ENCODE measurements around the gene SPATS2. TPM values are rescaled to one million over a fixed set of nuclear protein-coding genes. Genes with fewer than 3 reads are reported as not detected.
"Not testable (repeated sequence)": the region's sequence is repeated elsewhere in the genome, so short reads cannot be mapped to it uniquely, and the experiment has no call there.

Gene SPATS2
- total RNA-seq, 1 donor from 2014 or later: 20.0 TPM

- no peak for DNase-seq (ENCODE audit: low spot score)
Measured at GRCh38 chr12:49462083-49462744, 95.0 kb downstream of the SPATS2 start.

DNA sequence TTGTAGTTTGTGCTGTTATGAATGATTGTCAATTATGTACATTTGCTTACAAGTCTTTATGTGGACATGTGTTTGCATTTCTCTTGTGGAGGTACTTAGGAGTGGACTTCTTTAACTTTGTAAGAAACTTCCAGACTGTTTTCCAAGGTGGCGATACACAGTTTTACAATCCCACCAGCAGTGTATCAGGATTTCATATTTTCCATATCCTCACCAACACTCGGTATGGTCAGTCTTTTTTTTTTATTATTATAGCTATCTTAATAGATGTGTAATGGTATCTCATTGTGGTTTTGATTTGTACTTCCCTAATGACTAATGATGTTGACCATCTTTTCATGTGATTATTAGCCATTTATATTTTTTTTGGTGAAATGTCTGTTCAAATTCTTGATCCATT is 97.9 kb downstream of the SPATS2 start:
- DNase-seq (ENCODE audit: low spot score): no peak

- DNase-seq (ENCODE audit: low spot score): no peak
Measured at GRCh38 chr12:49470986-49471385, 103.7 kb downstream of the SPATS2 start.

DNA sequence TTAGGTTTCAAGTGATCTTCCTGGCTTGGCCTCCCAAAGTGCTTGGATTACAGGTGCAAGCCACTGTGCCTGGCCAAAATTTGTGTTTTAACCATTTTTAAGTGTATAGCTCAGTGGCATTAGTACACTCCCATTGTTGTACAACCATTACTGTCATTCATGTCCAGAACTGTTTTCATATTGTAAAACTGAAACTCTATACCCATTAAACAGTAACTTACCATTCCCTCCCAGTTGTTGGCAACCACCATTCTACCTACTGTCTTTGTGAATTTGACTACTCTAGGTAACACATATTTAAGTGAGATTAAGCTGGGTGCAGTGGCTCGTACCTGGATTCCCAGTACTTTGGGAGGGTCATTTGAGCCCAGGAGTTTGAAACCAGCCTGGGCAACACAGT is 104.3 kb downstream of the SPATS2 start:
- no peak for DNase-seq (ENCODE audit: low spot score)

DNA sequence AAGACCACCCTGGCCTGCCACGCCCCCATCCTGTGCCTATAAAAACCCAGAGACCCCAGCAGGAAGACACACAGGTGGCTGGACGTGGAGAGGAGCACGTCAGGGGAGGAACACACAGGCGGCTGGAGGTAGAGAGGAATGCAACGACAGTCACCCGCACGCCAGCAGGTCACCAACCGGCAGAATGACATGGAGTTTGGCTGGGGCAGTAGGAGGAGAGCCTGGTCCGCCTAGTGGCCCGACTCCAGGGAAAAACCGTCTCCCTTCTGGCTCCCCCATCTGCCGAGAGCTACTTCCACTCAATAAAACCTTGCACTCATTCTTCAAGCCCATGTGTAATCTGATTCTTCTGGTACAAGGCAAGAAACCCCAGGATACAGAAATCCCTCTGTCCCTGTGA is 108.8 kb downstream of the SPATS2 start:
- DNase-seq (ENCODE audit: low spot score): no peak

GRCh38 chr12:49478949-49479664 is 111.8 kb downstream of the SPATS2 start:
- no peak for DNase-seq (ENCODE audit: low spot score)

DNA sequence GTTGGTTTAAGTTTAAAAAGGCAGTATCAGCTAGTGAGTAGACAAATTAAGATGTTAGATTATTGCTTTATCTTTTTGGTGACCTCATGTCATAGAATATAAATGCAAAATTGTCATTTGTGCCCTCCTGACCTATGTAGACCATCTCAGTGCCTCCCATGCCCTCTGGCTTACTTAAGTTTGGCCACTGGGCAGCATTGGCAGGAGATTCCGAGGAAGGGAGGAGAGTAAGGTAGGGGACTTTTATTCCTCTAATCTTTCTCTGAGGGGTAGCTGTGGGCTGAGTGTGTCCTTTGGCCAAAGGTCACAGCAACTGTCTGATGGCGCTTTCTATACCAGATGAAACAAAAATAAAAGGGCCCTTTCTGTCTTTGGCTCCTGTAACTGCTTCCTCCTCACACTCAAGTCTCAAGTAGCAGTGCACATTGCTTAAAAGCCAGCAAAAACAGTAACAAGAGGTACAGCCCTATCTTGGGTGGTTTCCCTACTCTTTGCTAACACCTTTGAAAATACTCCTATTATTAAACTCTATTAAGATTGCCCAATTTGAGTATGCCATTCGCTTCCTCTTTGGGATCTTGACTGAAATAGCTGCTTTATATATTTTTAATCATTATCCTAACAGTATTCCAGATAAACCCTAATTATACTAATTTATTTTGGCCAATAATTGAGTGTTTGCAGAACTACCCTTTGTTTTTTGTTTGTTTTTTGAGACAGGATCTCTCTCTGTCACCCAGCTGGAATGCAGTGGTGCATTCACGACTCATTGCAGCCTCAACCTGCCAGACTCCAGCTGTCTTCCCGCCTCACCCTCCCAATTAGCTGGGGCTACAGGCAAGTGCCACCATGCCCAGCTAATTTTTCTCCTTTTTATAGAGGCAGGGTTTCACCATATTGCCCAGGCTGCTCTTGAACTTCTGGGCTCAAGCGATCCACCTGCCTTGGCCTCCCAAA is 115.1 kb downstream of the SPATS2 start:
- no peak for DNase-seq (ENCODE audit: low spot score)

DNA sequence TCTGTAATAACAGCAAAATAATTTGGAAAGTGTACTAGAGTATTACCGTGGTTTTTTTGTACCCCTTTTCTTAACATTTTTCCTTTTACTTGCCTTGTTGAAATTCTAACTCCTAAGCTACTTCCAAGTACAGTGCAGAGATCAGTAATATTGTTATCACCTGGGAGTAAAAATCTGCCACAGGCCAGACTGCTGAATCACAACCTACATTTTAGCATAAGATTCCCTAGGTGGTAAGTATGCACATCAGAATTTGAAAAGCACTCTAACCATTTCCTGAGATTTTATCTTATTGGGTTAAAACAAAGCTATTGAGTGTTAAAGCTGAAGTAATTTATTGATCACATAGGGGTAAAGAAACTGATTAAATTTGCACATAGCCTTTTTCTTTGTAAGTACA is 116.4 kb downstream of the SPATS2 start:
- no peak for DNase-seq (ENCODE audit: low spot score)

DNA sequence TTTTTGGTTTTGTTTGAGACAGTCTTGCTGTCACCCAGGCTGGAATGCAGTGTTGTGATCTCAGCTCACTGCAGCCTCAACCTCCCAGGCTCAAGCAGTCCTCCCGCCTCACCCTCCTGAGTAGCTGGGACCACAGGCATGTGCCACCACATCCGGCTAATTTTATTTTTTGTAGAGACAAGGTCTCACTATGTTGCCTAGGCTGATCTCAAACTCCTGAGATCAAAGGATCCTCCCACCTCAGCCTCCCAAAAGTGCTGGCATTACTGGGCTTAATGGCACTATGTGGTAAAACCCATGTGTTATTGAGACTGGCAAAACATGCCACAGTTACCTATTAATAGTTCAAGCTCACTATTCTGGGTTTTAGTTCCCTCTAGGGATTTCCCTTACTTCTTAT is 120.3 kb downstream of the SPATS2 start:
- no peak for DNase-seq (ENCODE audit: low spot score)

GRCh38 chr12:49489154-49489553 is 121.9 kb downstream of the SPATS2 start:
- DNase-seq (ENCODE audit: low spot score): no peak

DNA sequence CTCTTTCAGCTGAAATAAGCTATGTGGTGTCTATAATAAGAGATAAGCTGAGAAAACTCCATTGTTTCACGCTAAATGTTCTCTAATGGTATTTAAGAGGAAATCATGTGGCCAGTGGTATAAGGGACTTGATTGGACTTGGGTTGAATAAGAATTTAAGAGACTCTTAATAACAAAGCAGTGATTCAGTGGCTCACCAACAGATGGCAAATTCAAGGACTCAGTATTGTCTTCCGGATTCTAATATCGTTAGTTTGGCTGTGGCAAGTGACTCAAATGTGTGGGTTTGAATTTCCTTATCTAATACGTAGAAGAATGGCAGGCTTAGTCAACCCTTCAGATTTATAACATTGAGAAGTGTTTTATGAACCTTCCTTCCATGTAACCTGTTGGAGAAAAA is 122.5 kb downstream of the SPATS2 start:
- DNase-seq (ENCODE audit: low spot score): no peak

- DNase-seq (ENCODE audit: low spot score): no peak
Measured at GRCh38 chr12:49491823-49492222, 124.6 kb downstream of the SPATS2 start.

DNA sequence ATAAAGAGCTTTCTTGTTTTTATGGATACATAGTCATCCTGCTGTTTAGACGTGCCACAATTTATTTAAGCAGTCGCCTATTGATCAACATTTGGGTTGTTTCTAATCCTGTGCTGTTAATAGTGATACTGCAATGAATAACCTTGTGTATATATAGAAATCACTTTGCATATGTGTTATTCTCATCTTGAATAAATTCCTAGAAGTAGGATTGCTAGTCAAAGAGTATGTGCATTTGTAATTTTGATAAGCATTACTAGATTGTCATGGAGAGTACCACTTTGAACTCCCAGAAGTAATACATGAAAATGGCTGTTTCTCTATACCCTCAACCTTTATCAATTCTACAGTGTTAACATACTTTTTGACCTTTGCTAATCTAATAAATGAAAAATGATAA is 126.6 kb downstream of the SPATS2 start:
- no peak for DNase-seq (ENCODE audit: low spot score)

DNA sequence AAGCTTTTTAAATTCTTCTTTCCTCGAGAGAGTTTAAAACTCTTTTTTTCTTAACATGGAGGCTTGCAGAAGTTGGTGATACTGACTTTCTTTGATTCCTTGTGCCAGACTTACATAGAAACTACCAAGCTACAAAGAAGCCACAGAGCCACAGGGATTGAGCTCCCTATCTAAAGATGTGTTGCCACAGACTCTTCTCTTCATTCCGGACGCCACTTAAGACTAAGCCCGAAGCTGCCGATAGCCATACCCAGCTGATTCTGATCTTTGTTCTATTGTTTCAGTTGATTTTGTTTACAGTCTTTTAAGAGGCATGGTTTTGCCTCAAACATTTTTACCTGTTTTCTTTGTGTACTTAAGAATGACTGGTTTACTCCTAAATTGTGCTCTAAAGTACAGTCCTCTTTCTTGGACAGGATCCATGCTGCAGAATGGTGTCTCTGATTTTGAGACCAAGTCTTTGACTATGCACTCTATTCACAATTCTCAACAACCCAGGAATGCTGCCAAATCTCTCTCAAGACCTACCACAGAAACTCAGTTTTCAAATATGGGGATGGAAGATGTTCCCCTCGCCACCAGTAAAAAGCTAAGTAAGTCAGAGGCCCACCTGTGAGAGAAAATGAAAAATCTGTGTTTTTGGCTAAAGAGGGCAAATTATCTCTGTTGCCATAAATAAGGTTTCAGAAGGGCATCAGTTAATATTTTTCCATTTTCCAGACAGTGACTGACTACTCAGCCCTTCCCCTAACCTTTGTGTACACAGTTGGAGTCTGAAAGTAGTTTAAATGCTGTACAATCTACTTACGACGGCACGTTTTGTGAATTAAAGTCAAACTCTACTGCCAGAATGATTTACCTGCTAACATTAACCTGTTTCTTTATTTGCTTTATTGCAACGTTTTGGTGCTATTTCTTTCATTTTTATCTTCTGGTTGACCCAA is 129.4 kb downstream of the SPATS2 start:
- no peak for DNase-seq (ENCODE audit: low spot score)

DNA sequence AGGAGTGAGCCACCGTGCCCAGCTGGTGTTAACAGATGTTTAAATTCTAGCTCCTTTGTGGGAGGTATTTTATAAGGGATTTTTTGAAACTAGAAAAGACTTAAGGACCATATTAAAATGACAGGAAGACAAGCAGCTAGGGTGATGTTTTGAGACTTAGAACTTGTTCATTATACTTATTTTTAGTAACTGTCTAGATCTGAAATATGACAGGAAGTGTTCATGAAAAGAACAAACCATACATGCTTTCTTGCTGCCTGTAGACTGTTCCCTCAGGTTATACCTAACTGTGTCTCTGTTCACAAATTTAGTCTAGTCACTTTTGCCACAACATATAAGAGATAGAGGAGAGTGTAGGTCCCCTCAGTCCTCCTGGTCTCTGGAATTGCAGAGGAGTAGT is 134.6 kb downstream of the SPATS2 start:
- no peak for DNase-seq (ENCODE audit: low spot score)

GRCh38 chr12:49502590-49502989 is 135.3 kb downstream of the SPATS2 start:
- DNase-seq (ENCODE audit: low spot score): no peak

DNA sequence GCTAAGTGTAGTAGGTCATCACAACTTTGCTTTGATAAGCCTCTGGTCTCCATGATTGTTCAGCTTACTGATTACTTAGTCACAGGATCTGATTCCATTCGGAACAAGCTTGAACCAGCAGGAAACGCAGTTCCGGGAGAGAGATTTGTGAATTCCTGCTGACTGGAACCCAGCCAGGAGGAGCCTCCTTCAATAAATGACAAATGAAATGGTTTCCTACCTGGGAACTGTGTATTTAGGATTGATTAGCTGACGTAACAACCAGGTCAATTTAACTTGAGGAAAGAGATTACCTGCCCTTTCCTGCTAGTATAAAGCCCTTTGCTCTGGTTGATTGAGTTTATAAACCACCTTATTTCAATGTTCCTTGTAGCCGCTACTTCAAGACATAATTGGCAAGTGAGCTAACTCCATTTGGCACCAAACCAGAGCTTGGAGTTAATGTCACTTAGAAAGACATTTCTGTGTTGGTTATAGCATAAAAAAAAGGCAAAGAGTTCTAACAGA is 136.5 kb downstream of the SPATS2 start:
- DNase-seq (ENCODE audit: low spot score): no peak

DNA sequence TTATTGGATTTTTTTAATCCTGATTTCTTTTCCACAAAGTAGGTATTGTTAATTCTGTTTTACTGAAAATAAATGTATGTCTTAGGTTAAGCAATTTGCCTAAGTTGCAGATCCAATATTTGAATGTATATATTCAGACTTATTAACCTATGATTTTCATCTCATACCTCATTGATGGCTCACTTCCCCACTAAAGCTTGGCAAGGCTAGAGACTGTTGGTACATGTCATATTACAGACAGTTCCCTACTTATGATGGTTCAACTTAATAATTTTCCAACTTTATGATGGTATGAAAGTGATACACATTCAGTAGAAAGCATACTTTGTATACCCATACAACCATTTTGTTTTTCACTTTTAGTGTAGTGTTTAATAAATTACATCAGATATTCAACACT is 138.4 kb downstream of the SPATS2 start:
- no peak for DNase-seq (ENCODE audit: low spot score)

GRCh38 chr12:49507139-49507538 is 139.9 kb downstream of the SPATS2 start:
- no peak for DNase-seq (ENCODE audit: low spot score)

- DNase-seq (ENCODE audit: low spot score): not testable (repeated sequence)
Measured at GRCh38 chr12:49509681-49510080, 142.4 kb downstream of the SPATS2 start.

GRCh38 chr12:49511410-49511809 is 144.1 kb downstream of the SPATS2 start:
- DNase-seq (ENCODE audit: low spot score): no peak
